Measurements from ENCODE around the gene RNF144A. TPM values are rescaled to one million over a fixed set of nuclear protein-coding genes. Genes with fewer than 3 reads are reported as not detected.

The RNF144A gene
- total and polyA plus RNA-seq, 2 donors (not counting 1 experiment from before 2014, with no cell fraction given): 1.2 to 1.6 TPM

DNA sequence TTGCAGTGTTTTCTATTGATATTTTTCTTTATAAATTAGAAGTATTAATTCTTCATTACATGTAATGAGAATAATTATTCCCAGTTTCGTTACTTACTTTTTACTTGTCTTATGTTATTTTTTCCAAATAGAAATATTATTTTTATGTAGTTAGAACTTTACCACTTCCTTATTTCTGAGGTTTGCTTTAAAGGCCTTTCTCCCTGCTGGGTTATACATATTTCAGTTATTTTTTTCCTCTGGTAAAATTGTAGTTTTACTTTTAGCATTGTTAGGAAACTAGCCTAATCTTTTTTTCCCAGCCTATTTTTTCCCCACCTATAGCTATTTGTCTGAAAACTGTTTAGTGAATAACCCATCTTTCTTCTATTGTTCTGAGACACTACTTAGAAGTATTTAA, 17.1 kb downstream of the RNF144A start:
- no CpG with 5 or more reads among the region's 1 CpG for WGBS (ENCODE audit: insufficient coverage)
- DNase-seq (no peak), ATAC-seq (ENCODE audit: low read depth) (no peak)
- Histone ChIP-seq H3K4me3 (ENCODE audit: control extremely low read depth in 1 of 5, extremely low read depth in 1 of 5, insufficient read depth in 1 of 5, low read depth in 2 of 5, low read length in 4 of 5) (no peak overlapping the region), H3K9ac (ENCODE audit: low read length) (no peak overlapping the region), H3K4me1 (ENCODE audit: control insufficient read depth in 2 of 2, insufficient read depth in 2 of 2, low read length in 2 of 2) (peaks cover 8% of the 10 kb centered on the region in 2 donors), H3K27ac (ENCODE audit: low read length in 2 of 2) (no peak overlapping the region), H3K4me2 (replicated peaks; ENCODE audit: low read depth, low read length, poor library complexity, severe bottlenecking) (peak overlapping the region; percentile 8), H3K79me2 (ENCODE audit: control insufficient read depth, insufficient read depth, low read length) (no peaks in the 10 kb centered on the region), H2AFZ (ENCODE audit: insufficient read depth, low read depth, low read length, poor library complexity, severe bottlenecking) (no peak overlapping the region), H4K20me1 (ENCODE audit: control insufficient read depth, insufficient read depth, low read length, poor library complexity, severe bottlenecking) (no peaks in the 10 kb centered on the region), H3K9me3 (ENCODE audit: control extremely low read depth in 1 of 3, control insufficient read depth in 2 of 3, insufficient read depth in 1 of 3, low read length in 2 of 3) (no peaks in the 10 kb centered on the region), H3K27me3 (replicated peaks in 1 of 4; ENCODE audit: control extremely low read depth in 1 of 4, control insufficient read depth in 3 of 4, insufficient read depth in 4 of 4, low read length in 3 of 4) (no peaks in the 10 kb centered on the region), H3K36me3 (replicated peaks in 1 of 2; ENCODE audit: control extremely low read depth in 1 of 2, control insufficient read depth in 1 of 2, extremely low read depth in 1 of 2, insufficient read depth in 2 of 2, low read length in 1 of 2) (no peaks in the 10 kb centered on the region)
- CTCF ChIA-PET: no interaction called here
- Mint-ChIP-seq H3K27ac (no peak overlapping the region), H3K27me3 (no peaks in the 10 kb centered on the region), H3K4me3 (no peak overlapping the region), H3K9me3 (ENCODE audit: insufficient read depth) (no peaks in the 10 kb centered on the region), H3K4me1 (peaks cover 17% of the 10 kb centered on the region)
- POLR2A ChIA-PET: no interaction called here
- TF ChIP-seq EZH2 (IDR thresholded peaks at IDR 0.05; ENCODE audit: borderline replicate concordance, insufficient read depth, low read depth, low read length, poor library complexity, severe bottlenecking): no peak
- TF ChIP-seq, protein P1, sequence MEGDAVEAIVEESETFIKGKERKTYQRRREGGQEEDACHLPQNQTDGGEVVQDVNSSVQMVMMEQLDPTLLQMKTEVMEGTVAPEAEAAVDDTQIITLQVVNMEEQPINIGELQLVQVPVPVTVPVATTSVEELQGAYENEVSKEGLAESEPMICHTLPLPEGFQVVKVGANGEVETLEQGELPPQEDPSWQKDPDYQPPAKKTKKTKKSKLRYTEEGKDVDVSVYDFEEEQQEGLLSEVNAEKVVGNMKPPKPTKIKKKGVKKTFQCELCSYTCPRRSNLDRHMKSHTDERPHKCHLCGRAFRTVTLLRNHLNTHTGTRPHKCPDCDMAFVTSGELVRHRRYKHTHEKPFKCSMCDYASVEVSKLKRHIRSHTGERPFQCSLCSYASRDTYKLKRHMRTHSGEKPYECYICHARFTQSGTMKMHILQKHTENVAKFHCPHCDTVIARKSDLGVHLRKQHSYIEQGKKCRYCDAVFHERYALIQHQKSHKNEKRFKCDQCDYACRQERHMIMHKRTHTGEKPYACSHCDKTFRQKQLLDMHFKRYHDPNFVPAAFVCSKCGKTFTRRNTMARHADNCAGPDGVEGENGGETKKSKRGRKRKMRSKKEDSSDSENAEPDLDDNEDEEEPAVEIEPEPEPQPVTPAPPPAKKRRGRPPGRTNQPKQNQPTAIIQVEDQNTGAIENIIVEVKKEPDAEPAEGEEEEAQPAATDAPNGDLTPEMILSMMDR (IDR thresholded peaks at IDR 0.05): no peak
- intact Hi-C loops (cut with micrococcal nuclease): no loop called here

DNA sequence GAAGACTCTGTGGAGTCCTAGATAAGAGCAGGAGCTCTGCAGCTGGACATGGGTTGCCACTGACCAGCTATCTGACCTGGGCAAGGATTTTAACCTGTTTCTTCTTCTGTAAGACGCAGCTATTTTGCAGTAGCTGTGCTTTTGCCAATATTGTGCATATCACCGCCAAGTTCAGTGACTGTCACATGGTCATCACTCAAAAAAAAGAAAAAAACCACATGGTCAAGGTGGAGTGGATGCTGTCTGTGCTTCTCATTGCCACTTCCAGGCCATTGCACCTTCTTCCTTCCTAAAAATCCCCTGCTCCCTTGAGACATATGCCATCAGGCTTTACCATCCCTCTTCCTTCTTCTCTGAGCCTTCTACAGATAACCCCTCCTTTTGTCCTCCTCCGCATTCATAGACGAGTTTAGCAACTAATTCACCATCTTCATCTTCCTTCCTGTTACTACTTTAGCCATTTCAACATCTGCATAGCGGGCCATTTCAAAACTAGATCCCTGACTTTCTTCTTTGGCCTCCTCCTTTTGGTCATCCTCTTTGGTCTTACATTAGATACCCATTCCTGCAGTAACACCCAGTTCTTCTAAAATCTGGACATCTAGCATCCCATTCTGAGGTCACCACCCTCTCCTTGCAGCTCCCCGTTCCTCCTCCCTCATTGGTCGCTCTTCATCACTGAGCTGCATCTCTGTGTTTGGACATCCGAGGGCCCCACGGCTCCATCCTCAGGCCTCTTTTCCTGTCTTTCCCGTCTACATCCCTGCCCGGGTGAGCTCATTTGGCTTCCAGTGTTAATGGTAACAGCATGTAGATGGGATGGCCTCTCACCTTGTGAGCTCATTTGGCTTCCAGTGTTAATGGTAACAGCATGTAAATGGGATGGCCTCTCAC, 17.8 kb downstream of the RNF144A start:
- H3K4me3 Mint-ChIP-seq: no peak overlapping the region
- no peak overlapping the region for H2AFZ ChIP-seq (ENCODE audit: insufficient read depth, low read depth, low read length, poor library complexity, severe bottlenecking)

More for the DNA sequence above, 17.8 kb downstream of the RNF144A start:
- Histone ChIP-seq H3K9me3 (ENCODE audit: control extremely low read depth in 1 of 3, control insufficient read depth in 2 of 3, insufficient read depth in 1 of 3, low read length in 2 of 3) (no peaks in the 10 kb centered on the region), H3K27me3 (replicated peaks in 1 of 4; ENCODE audit: control extremely low read depth in 1 of 4, control insufficient read depth in 3 of 4, insufficient read depth in 4 of 4, low read length in 3 of 4) (no peaks in the 10 kb centered on the region), H3K27ac (ENCODE audit: low read length in 2 of 2) (no peak overlapping the region), H3K4me3 (ENCODE audit: control extremely low read depth in 1 of 5, extremely low read depth in 1 of 5, insufficient read depth in 1 of 5, low read depth in 2 of 5, low read length in 4 of 5) (no peak overlapping the region), H3K9ac (ENCODE audit: low read length) (no peak overlapping the region), H4K20me1 (ENCODE audit: control insufficient read depth, insufficient read depth, low read length, poor library complexity, severe bottlenecking) (no peaks in the 10 kb centered on the region), H3K4me1 (ENCODE audit: control insufficient read depth in 2 of 2, insufficient read depth in 2 of 2, low read length in 2 of 2) (peaks cover 8% of the 10 kb centered on the region in 2 donors), H3K4me2 (replicated peaks; ENCODE audit: low read depth, low read length, poor library complexity, severe bottlenecking) (peak overlapping the region; percentile 8), H3K36me3 (replicated peaks in 1 of 2; ENCODE audit: control extremely low read depth in 1 of 2, control insufficient read depth in 1 of 2, extremely low read depth in 1 of 2, insufficient read depth in 2 of 2, low read length in 1 of 2) (no peaks in the 10 kb centered on the region), H3K79me2 (ENCODE audit: control insufficient read depth, insufficient read depth, low read length) (no peaks in the 10 kb centered on the region)
- DNase-seq (no peak), ATAC-seq (ENCODE audit: low read depth) (no peak)
- 73% methylated on average over 10 of the region's 11 CpGs for WGBS (ENCODE audit: insufficient coverage)
- Mint-ChIP-seq H3K27me3 (no peaks in the 10 kb centered on the region), H3K4me1 (peaks cover 17% of the 10 kb centered on the region), H3K9me3 (ENCODE audit: insufficient read depth) (no peaks in the 10 kb centered on the region), H3K27ac (no peak overlapping the region)
- CTCF ChIA-PET: no interaction called here
- POLR2A ChIA-PET: no interaction called here
- TF ChIP-seq EZH2 (IDR thresholded peaks at IDR 0.05; ENCODE audit: borderline replicate concordance, insufficient read depth, low read depth, low read length, poor library complexity, severe bottlenecking): no peak
- TF ChIP-seq, protein P1 (IDR thresholded peaks at IDR 0.05): no peak
- intact Hi-C loops (cut with micrococcal nuclease): no loop called here
